HG02623 (cell line): ENCODE results near the gene SZT2.

Source experiments
- ATAC-seq: cut with Tn5 transposase; IDR thresholded peaks from one replicate; pipeline ENCODE4 v1.9.1; 2021; ENCODE audit warnings: moderate library complexity; ENCODE audit not compliant: unreplicated experiment

The SZT2 gene

GRCh38 chr1:43389326-43390313 is at the start of gene SZT2, which contains the start of gene MED8:
SZT2 (plus strand) TSS chr1:43389899; CDS start chr1:43389969, 70 bp downstream.
MED8 (minus strand) TSS chr1:43389800; CDS start chr1:43389764, 36 bp downstream.
- ATAC-seq = peak; percentile 89

GRCh38 chr1:43340559-43340958 is 49.1 kb upstream of the SZT2 start:
- ATAC-seq = no peak

GRCh38 chr1:43344267-43344850 is 45.3 kb upstream of the SZT2 start:
- ATAC-seq = no peak

- ATAC-seq = no peak
Observed at GRCh38 chr1:43345120-43345519, 44.6 kb upstream of the SZT2 start.

GRCh38 chr1:43346636-43347035 is 43.1 kb upstream of the SZT2 start:
- ATAC-seq = no peak

- no peak for ATAC-seq
Observed at GRCh38 chr1:43348343-43348808, 41.3 kb upstream of the SZT2 start.

- no peak for ATAC-seq
Observed at GRCh38 chr1:43348809-43349593, 40.7 kb upstream of the SZT2 start.

GRCh38 chr1:43349594-43350306 is 39.9 kb upstream of the SZT2 start:
- ATAC-seq = no peak

- no peak for ATAC-seq
Observed at GRCh38 chr1:43350976-43351375, 38.7 kb upstream of the SZT2 start.

GRCh38 chr1:43351421-43352350 is 38.0 kb upstream of the SZT2 start:
- ATAC-seq = no peak

- ATAC-seq = no peak
Observed at GRCh38 chr1:43352351-43352705, 37.4 kb upstream of the SZT2 start.

- ATAC-seq = no peak
Observed at GRCh38 chr1:43352881-43353280, 36.8 kb upstream of the SZT2 start.

GRCh38 chr1:43354471-43354870 is 35.2 kb upstream of the SZT2 start:
- no peak for ATAC-seq

GRCh38 chr1:43354936-43355335 is 34.8 kb upstream of the SZT2 start:
- no peak for ATAC-seq

- ATAC-seq = no peak
Observed at GRCh38 chr1:43357251-43357650, 32.4 kb upstream of the SZT2 start.

- ATAC-seq = no peak
Observed at GRCh38 chr1:43358121-43358745, 31.5 kb upstream of the SZT2 start.

- peak; percentile 94 for ATAC-seq
Observed at GRCh38 chr1:43358746-43359693, 30.7 kb upstream of the SZT2 start, which contains the start of gene CDC20. CDC20 (plus strand) TSS chr1:43358981; CDS start chr1:43359216, 235 bp downstream.

GRCh38 chr1:43359696-43360095 is 30.0 kb upstream of the SZT2 start:
- ATAC-seq = no peak
